ENCODE results near the gene IQGAP1.

The IQGAP1 gene

DNA sequence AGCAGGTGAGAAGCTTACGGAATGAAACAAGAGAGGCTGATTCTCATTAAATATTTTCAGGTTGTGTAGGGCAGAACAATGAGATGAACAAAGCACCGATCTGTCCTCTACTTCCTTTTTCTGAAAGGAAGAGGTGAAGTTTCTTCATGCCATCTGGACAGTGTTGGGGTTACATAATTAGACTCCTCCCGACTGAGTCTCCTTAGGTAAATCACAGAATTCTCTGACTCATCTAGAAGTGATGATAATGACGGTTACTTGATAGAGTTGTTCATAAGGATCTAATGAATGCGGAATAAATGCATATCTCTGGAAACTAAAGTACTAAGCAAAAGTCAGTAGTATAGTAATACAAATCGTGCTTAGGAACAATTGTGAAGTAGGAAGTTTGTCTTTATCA, 162.9 kb downstream of the IQGAP1 start:
- TF ChIP-seq, protein P1, sequence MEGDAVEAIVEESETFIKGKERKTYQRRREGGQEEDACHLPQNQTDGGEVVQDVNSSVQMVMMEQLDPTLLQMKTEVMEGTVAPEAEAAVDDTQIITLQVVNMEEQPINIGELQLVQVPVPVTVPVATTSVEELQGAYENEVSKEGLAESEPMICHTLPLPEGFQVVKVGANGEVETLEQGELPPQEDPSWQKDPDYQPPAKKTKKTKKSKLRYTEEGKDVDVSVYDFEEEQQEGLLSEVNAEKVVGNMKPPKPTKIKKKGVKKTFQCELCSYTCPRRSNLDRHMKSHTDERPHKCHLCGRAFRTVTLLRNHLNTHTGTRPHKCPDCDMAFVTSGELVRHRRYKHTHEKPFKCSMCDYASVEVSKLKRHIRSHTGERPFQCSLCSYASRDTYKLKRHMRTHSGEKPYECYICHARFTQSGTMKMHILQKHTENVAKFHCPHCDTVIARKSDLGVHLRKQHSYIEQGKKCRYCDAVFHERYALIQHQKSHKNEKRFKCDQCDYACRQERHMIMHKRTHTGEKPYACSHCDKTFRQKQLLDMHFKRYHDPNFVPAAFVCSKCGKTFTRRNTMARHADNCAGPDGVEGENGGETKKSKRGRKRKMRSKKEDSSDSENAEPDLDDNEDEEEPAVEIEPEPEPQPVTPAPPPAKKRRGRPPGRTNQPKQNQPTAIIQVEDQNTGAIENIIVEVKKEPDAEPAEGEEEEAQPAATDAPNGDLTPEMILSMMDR (IDR thresholded peaks at IDR 0.05; ENCODE audit: low read length, missing control alignments): no peak
- no peak overlapping the region for H3K4me3 ChIP-seq (replicated peaks; ENCODE audit: low read depth, low read length)
- DNase-seq (ENCODE audit: low read depth): no peak
